ENCODE measurements around the gene SLC12A2. TPM values are rescaled to one million over a fixed set of nuclear protein-coding genes. Genes with fewer than 3 reads are reported as not detected.

The SLC12A2 gene
- total and polyA plus RNA-seq, 2 donors (not counting 1 experiment from before 2014, with no cell fraction given), result 3.1 to 28.7 TPM

GRCh38 chr5:128097781-128098180, 14.2 kb downstream of the SLC12A2 start:
- Histone ChIP-seq H3K9me3 (ENCODE audit: control extremely low read depth in 1 of 3, control insufficient read depth in 2 of 3, insufficient read depth in 1 of 3, low read length in 2 of 3) (peaks cover 1 to 24% (median 5%) of the 10 kb centered on the region in 3 donors), H4K20me1 (ENCODE audit: control insufficient read depth, insufficient read depth, low read length, poor library complexity, severe bottlenecking) (peaks cover 14% of the 10 kb centered on the region), H3K4me3 (ENCODE audit: control extremely low read depth in 1 of 5, extremely low read depth in 1 of 5, insufficient read depth in 1 of 5, low read depth in 2 of 5, low read length in 4 of 5) (no peak overlapping the region), H3K4me2 (replicated peaks; ENCODE audit: low read depth, low read length, poor library complexity, severe bottlenecking) (no peak overlapping the region), H3K9ac (ENCODE audit: low read length) (no peak overlapping the region), H3K4me1 (ENCODE audit: control insufficient read depth in 2 of 2, insufficient read depth in 2 of 2, low read length in 2 of 2) (no peaks in the 10 kb centered on the region), H2AFZ (ENCODE audit: insufficient read depth, low read depth, low read length, poor library complexity, severe bottlenecking) (no peak overlapping the region), H3K27me3 (replicated peaks in 1 of 4; ENCODE audit: control extremely low read depth in 1 of 4, control insufficient read depth in 3 of 4, insufficient read depth in 4 of 4, low read length in 3 of 4) (no peaks in the 10 kb centered on the region), H3K79me2 (ENCODE audit: control insufficient read depth, insufficient read depth, low read length) (peaks cover 76% of the 10 kb centered on the region), H3K36me3 (replicated peaks in 1 of 2; ENCODE audit: control extremely low read depth in 1 of 2, control insufficient read depth in 1 of 2, extremely low read depth in 1 of 2, insufficient read depth in 2 of 2, low read length in 1 of 2) (peaks cover 2 to 6% of the 10 kb centered on the region in 2 experiments), H3K27ac (ENCODE audit: low read length in 2 of 2) (no peak overlapping the region)
- Mint-ChIP-seq H3K27me3 (no peaks in the 10 kb centered on the region), H3K9me3 (ENCODE audit: insufficient read depth) (peaks cover 26% of the 10 kb centered on the region), H3K27ac (no peak overlapping the region), H3K4me3 (no peak overlapping the region), H3K4me1 (peaks cover 17% of the 10 kb centered on the region)
- ChIA-PET POLR2A (interaction anchor here (0.6 kb wide), 1 partner anchor 75 kb away, joined by 3 read pairs; no protein-coding TSS in a partner anchor), CTCF (interaction anchor here (2.3 kb wide), 1 partner anchor 14 kb away, joined by 6 read pairs; the partner anchor contains the start of gene SLC12A2)
- intact Hi-C loops (cut with micrococcal nuclease), result no loop called here
- ATAC-seq (ENCODE audit: low read depth) (no peak), DNase-seq (no peak)
- TF ChIP-seq CTCF (IDR thresholded peaks at IDR 0.05) (no peak), EZH2 (IDR thresholded peaks at IDR 0.05; ENCODE audit: borderline replicate concordance, insufficient read depth, low read depth, low read length, poor library complexity, severe bottlenecking) (no peak)

- CTCF ChIA-PET, result interaction anchor here (2.3 kb wide), 1 partner anchor 16 kb away, joined by 6 read pairs; the partner anchor contains the start of gene SLC12A2
- POLR2A ChIA-PET, result no interaction called here
- H3K36me3 ChIP-seq (replicated peaks in 1 of 2; ENCODE audit: control extremely low read depth in 1 of 2, control insufficient read depth in 1 of 2, extremely low read depth in 1 of 2, insufficient read depth in 2 of 2, low read length in 1 of 2), result peaks cover 2 to 13% of the 10 kb centered on the region in 2 experiments
Observed at GRCh38 chr5:128099944-128100343, 16.4 kb downstream of the SLC12A2 start.

More at GRCh38 chr5:128099944-128100343, 16.4 kb downstream of the SLC12A2 start:
- Mint-ChIP-seq H3K4me1 (peaks cover 7% of the 10 kb centered on the region), H3K27me3 (no peaks in the 10 kb centered on the region), H3K27ac (no peak overlapping the region), H3K4me3 (no peak overlapping the region), H3K9me3 (ENCODE audit: insufficient read depth) (peaks cover 22% of the 10 kb centered on the region)
- no peak for DNase-seq
- intact Hi-C loops (cut with micrococcal nuclease), result no loop called here
- ATAC-seq (ENCODE audit: low read depth), result no peak
- Histone ChIP-seq H3K27ac (ENCODE audit: low read length in 2 of 2) (no peak overlapping the region), H3K4me3 (ENCODE audit: control extremely low read depth in 1 of 5, extremely low read depth in 1 of 5, insufficient read depth in 1 of 5, low read depth in 2 of 5, low read length in 4 of 5) (no peak overlapping the region), H3K4me1 (ENCODE audit: control insufficient read depth in 2 of 2, insufficient read depth in 2 of 2, low read length in 2 of 2) (no peaks in the 10 kb centered on the region), H2AFZ (ENCODE audit: insufficient read depth, low read depth, low read length, poor library complexity, severe bottlenecking) (no peak overlapping the region), H4K20me1 (ENCODE audit: control insufficient read depth, insufficient read depth, low read length, poor library complexity, severe bottlenecking) (peaks cover 12% of the 10 kb centered on the region), H3K27me3 (replicated peaks in 1 of 4; ENCODE audit: control extremely low read depth in 1 of 4, control insufficient read depth in 3 of 4, insufficient read depth in 4 of 4, low read length in 3 of 4) (no peaks in the 10 kb centered on the region), H3K79me2 (ENCODE audit: control insufficient read depth, insufficient read depth, low read length) (peaks cover 71% of the 10 kb centered on the region), H3K9me3 (ENCODE audit: control extremely low read depth in 1 of 3, control insufficient read depth in 2 of 3, insufficient read depth in 1 of 3, low read length in 2 of 3) (peaks cover 1 to 24% (median 5%) of the 10 kb centered on the region in 3 donors), H3K9ac (ENCODE audit: low read length) (no peak overlapping the region), H3K4me2 (replicated peaks; ENCODE audit: low read depth, low read length, poor library complexity, severe bottlenecking) (no peak overlapping the region)
- no peak for TF ChIP-seq EZH2 (IDR thresholded peaks at IDR 0.05; ENCODE audit: borderline replicate concordance, insufficient read depth, low read depth, low read length, poor library complexity, severe bottlenecking)
- no peak for TF ChIP-seq CTCF (IDR thresholded peaks at IDR 0.05)
- WGBS (ENCODE audit: insufficient coverage), result no CpG with 5 or more reads among the region's 5 CpGs
